Sigmoid colon (tissue), 4 donors: Measurements from ENCODE around the gene ULBP2.

Experiments used
- EP300 ChIP-seq, 4 donors: sonication (generic); formaldehyde crosslinking; IDR thresholded peaks; one replicate each; pipeline ENCODE4 v1.6.1; 2017; ENCODE audit warnings: antibody characterized with exemption in 4 of 4
- POLR2A ChIP-seq, 2 donors: fragments of 450-650 bp; IDR thresholded peaks; one replicate each; pipeline ENCODE4 v1.6.1; 2016; ENCODE audit warnings: antibody characterized with exemption in 2 of 2, mild to moderate bottlenecking in 2 of 2, moderate library complexity in 2 of 2
- POLR2AphosphoS5 ChIP-seq, 4 donors: sonication (generic); formaldehyde crosslinking; IDR thresholded peaks; one replicate each; pipeline ENCODE4 v1.6.1; 2017; ENCODE audit warnings: antibody characterized with exemption in 4 of 4
- TF ChIP-seq, protein P1 (sequence below), 4 experiments: fragments of 450-650 bp in 3 of 4; fragments of 200-600 bp in 1 of 4; IDR thresholded peaks; one replicate each; pipeline ENCODE4 v1.5.1; 2016 to 2019; ENCODE audit warnings: antibody characterized with exemption in 4 of 4, mild to moderate bottlenecking in 3 of 4, moderate library complexity in 2 of 4

DNA sequence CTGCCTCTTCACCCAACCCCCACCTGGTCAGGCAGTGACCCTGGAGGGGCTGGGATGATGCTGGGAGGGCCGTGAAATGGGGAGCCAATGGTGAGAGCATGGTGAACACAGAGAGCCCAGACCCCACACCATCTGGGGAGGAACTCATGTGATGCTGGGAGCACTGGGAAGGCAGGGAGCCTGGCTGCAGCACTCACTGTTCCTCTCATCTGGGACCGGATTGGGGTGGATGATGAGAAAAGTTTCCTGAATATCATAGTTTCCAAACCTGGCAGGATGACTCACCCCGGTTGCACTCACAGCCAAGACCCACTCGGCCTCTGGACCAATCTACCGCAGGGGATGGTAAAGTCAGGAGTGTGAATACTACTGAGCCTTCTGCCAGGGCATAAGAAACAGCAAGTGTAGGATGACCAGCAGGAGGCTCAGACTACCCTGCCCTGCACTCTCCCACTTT, 43.7 kb downstream of the ULBP2 start:
- TF ChIP-seq, protein P1, sequence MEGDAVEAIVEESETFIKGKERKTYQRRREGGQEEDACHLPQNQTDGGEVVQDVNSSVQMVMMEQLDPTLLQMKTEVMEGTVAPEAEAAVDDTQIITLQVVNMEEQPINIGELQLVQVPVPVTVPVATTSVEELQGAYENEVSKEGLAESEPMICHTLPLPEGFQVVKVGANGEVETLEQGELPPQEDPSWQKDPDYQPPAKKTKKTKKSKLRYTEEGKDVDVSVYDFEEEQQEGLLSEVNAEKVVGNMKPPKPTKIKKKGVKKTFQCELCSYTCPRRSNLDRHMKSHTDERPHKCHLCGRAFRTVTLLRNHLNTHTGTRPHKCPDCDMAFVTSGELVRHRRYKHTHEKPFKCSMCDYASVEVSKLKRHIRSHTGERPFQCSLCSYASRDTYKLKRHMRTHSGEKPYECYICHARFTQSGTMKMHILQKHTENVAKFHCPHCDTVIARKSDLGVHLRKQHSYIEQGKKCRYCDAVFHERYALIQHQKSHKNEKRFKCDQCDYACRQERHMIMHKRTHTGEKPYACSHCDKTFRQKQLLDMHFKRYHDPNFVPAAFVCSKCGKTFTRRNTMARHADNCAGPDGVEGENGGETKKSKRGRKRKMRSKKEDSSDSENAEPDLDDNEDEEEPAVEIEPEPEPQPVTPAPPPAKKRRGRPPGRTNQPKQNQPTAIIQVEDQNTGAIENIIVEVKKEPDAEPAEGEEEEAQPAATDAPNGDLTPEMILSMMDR (IDR thresholded peaks at IDR 0.05), result no peak
- no peak for TF ChIP-seq EP300 (IDR thresholded peaks at IDR 0.05)
- TF ChIP-seq POLR2A (IDR thresholded peaks at IDR 0.05), result no peak
- no peak for TF ChIP-seq POLR2AphosphoS5 (IDR thresholded peaks at IDR 0.05)
